A673 (cell line): ENCODE measurements around the gene KDM1A. TPM values are rescaled to one million over a fixed set of nuclear protein-coding genes. Genes with fewer than 3 reads are reported as not detected.
"Not testable (repeated sequence)": the region's sequence is repeated elsewhere in the genome, so short reads cannot be mapped to it uniquely, and the experiment has no call there.

Experiments used
- BruUV-seq: library from RNA; stranded (reverse); fragments of 400-500 nt; replicated peaks from 2 replicates; lab custom pipeline; 2021; lab: Mats Ljungman, UMichigan
- CTCF ChIA-PET: fragments of 300-600 bp; sonication (Branson Sonifier 250); formaldehyde crosslinking; loops from one replicate; lab custom pipeline; 2022; ENCODE audit warnings: antibody characterized with exemption; lab: Charles Lee
- POLR2A ChIA-PET: fragments of 300-600 bp; sonication (Branson Sonifier 250); formaldehyde crosslinking; loops from one replicate; lab custom pipeline; 2022; ENCODE audit warnings: antibody characterized with exemption; ENCODE audit not compliant: low non-redundant PET; lab: Charles Lee
- DNase-seq: peaks from one replicate; pipeline ENCODE4 v3.0.0-alpha.2; 2015; ENCODE audit warnings: low spot score
- H3K27ac ChIP-seq: fragments of 200-600 bp; sonication (generic); 2 replicates; pipeline ENCODE4 v1.5.1; 2016; ENCODE audit warnings: mixed run types, low read depth, mild to moderate bottlenecking, mixed read lengths, antibody characterized with exemption, low read length; ENCODE audit not compliant: poor library complexity, severe bottlenecking
- H3K27me3 ChIP-seq: fragments of 200-600 bp; sonication (generic); replicated peaks from 2 replicates; pipeline ENCODE4 v1.6.1; 2017; ENCODE audit warnings: mixed run types, low read depth, mild to moderate bottlenecking, mixed read lengths, antibody characterized with exemption, low read length; ENCODE audit not compliant: insufficient read depth, poor library complexity
- H3K36me3 ChIP-seq: fragments of 200-600 bp; sonication (generic); 2 replicates; pipeline ENCODE4 v1.6.1; 2016; ENCODE audit warnings: mixed run types, mild to moderate bottlenecking, mixed read lengths, antibody characterized with exemption, low read length; ENCODE audit not compliant: insufficient read depth, poor library complexity, severe bottlenecking
- H3K4me1 ChIP-seq: fragments of 200-600 bp; sonication (generic); 2 replicates; pipeline ENCODE4 v1.6.1; 2017; ENCODE audit warnings: mixed run types, mild to moderate bottlenecking, mixed read lengths, antibody characterized with exemption, low read length; ENCODE audit not compliant: insufficient read depth, poor library complexity, severe bottlenecking
- H3K4me3 ChIP-seq: fragments of 200-600 bp; sonication (generic); 2 replicates; pipeline ENCODE4 v1.5.1; 2016; ENCODE audit warnings: low read depth, mixed run types, mild to moderate bottlenecking, mixed read lengths, low read length; ENCODE audit not compliant: poor library complexity, severe bottlenecking
- H3K9me3 ChIP-seq: fragments of 200-600 bp; sonication (generic); 2 replicates; pipeline ENCODE4 v1.6.1; 2016; ENCODE audit warnings: mixed run types, low read depth, mild to moderate bottlenecking, mixed read lengths, antibody characterized with exemption, low read length; ENCODE audit not compliant: poor library complexity, severe bottlenecking
- EZH2 ChIP-seq: fragments of 200-600 bp; sonication (generic); IDR thresholded peaks from 2 replicates; pipeline ENCODE4 v1.6.1; 2017; ENCODE audit warnings: borderline replicate concordance, low read depth, mild to moderate bottlenecking, mixed read lengths, antibody characterized with exemption, low read length; ENCODE audit not compliant: poor library complexity, severe bottlenecking
- intact Hi-C: fragments of 100-400 bp; cut with micrococcal nuclease; formaldehyde crosslinking; loops from one replicate; pipeline ENCODE4 v1.10.0; 2022; ENCODE audit not compliant: unreplicated experiment
- total RNA-seq: library from RNA; stranded (reverse); gene quantifications from 2 replicates; pipeline ENCODE4 v1.2.3, GENCODE V29; 2021
- TF ChIP-seq, protein P1 (sequence below): fragments of 300-800, 200-600 bp; sonication (generic); conservative IDR thresholded peaks from 2 replicates; pipeline ENCODE4 v1.5.1; 2017; ENCODE audit warnings: low read depth, mild to moderate bottlenecking, antibody characterized with exemption, low read length, moderate library complexity, mixed read lengths

Gene KDM1A
- total RNA-seq, 1 experiment from 2014 or later: 201 TPM

DNA sequence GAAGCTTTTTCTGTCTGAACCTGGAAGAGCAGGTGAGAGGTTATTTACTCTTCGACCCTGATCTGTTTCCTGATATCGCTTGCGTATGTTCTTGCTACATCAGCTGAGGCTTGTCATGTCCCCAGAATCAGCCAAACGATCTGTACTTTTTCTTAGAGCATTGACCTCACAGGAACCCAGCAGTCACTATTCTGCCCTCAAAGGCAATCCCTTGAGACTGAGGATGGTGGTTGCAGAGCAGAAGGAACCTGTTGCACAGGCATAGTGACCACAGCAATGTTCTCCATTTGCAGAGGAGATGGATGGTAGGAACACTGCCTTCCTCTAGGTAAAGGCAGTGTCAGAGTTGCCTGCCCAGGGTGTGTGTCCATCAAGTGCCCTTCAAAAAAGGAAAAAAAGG is 35.3 kb upstream of the KDM1A start:
- DNase-seq: no peak
- Histone ChIP-seq H3K27me3 (no peaks in the 10 kb centered on the region), H3K4me3 (no peak overlapping the region), H3K9me3 (no peaks in the 10 kb centered on the region), H3K27ac (no peak overlapping the region), H3K36me3 (no peaks in the 10 kb centered on the region), H3K4me1 (no peaks in the 10 kb centered on the region)
- no TSS peak for BruUV-seq
- TF ChIP-seq EZH2: no peak
- TF ChIP-seq, protein P1, sequence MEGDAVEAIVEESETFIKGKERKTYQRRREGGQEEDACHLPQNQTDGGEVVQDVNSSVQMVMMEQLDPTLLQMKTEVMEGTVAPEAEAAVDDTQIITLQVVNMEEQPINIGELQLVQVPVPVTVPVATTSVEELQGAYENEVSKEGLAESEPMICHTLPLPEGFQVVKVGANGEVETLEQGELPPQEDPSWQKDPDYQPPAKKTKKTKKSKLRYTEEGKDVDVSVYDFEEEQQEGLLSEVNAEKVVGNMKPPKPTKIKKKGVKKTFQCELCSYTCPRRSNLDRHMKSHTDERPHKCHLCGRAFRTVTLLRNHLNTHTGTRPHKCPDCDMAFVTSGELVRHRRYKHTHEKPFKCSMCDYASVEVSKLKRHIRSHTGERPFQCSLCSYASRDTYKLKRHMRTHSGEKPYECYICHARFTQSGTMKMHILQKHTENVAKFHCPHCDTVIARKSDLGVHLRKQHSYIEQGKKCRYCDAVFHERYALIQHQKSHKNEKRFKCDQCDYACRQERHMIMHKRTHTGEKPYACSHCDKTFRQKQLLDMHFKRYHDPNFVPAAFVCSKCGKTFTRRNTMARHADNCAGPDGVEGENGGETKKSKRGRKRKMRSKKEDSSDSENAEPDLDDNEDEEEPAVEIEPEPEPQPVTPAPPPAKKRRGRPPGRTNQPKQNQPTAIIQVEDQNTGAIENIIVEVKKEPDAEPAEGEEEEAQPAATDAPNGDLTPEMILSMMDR: no peak
- POLR2A ChIA-PET: no interaction called here
- CTCF ChIA-PET: interaction anchor here (0.6 kb wide), 1 partner anchor 199 kb away, joined by 3 read pairs; no protein-coding TSS in a partner anchor
- intact Hi-C loops: loop anchor here (10.0 kb wide), 1 partner anchor 81 kb away; no protein-coding TSS in a partner anchor

DNA sequence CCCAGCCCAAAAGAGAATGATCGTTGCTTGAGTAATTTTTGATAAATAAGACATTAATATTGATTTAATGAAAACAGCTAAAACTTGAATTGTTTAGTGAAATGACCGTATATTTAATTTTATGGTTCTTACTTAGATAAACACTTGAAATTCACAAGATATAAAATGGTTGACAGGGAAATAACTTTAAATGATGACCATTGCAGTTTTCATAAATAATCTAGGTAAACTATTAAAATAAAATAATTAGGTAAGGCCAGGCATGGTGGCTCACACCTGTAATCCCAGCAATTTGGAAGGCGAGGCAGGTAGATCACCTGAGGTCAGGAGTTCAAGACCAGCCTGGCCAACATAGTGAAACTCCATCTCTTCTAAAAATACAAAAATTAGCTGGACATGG is 26.9 kb upstream of the KDM1A start:
- H3K4me3 ChIP-seq, H3K27me3 ChIP-seq, H3K4me1 ChIP-seq, POLR2A ChIA-PET, CTCF ChIA-PET, DNase-seq, H3K27ac ChIP-seq, BruUV-seq, H3K36me3 ChIP-seq, intact Hi-C loops: not testable (repeated sequence)
- peaks cover 19% of the 10 kb centered on the region for H3K9me3 ChIP-seq

DNA sequence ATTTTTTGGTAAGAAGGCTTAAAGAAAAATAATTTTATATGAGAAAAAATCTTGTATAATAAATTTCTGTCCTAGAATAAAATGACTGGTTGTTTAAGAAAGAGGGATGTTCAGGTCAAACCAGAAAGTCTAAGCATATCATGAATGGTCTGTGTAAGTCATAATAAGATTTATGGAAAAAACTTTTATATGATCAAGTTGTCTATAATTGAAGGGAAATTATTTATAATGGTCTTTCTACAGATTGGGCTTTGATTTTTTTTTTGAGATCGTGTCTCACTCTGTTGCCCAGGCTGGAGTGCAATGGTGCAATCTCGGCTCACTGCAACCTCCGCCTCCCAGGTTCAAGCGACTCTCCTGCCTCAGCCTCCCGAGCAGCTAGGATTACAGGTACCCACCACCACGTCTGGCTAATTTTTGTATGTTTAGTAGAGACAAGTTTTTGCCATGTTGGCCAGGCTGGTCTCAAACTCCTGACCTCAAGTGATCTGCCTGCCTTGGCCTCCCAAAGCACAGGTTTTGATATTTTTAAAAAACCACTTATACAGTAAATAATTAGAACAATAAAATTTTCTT is 26.0 kb upstream of the KDM1A start:
- H3K27me3 ChIP-seq, H3K27ac ChIP-seq, H3K4me1 ChIP-seq, CTCF ChIA-PET, intact Hi-C loops, H3K36me3 ChIP-seq, POLR2A ChIA-PET, BruUV-seq, DNase-seq, H3K4me3 ChIP-seq: not testable (repeated sequence)
- H3K9me3 ChIP-seq: peaks cover 19% of the 10 kb centered on the region

DNA sequence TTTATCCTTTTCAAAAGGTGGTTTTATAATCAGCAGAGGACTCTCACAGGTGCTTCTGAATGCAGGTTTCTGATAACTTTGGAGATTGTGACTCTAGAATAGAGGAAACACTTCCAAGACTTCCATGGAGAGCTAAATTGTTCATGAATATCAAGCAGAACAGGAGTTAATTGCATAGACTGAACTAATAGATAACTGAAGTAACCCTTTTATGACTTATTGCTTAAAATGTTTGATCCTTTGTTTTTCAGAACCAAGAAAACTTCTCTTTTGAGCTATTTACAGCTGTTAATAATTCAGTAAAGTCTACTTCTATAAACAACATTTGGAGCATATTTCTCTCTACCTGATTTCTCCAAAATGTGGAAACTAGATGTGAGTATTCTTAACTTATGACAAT is 23.5 kb upstream of the KDM1A start:
- no peak overlapping the region for H3K4me3 ChIP-seq
- TF ChIP-seq, protein P1: no peak
- TF ChIP-seq EZH2: no peak
- H3K27me3 ChIP-seq: no peaks in the 10 kb centered on the region
- POLR2A ChIA-PET: no interaction called here
- no peak for DNase-seq
- no peak overlapping the region for H3K27ac ChIP-seq
- no peaks in the 10 kb centered on the region for H3K4me1 ChIP-seq
- intact Hi-C loops: no loop called here
- H3K9me3 ChIP-seq: peaks cover 19% of the 10 kb centered on the region
- no TSS peak for BruUV-seq
- CTCF ChIA-PET: no interaction called here
- no peaks in the 10 kb centered on the region for H3K36me3 ChIP-seq

DNA sequence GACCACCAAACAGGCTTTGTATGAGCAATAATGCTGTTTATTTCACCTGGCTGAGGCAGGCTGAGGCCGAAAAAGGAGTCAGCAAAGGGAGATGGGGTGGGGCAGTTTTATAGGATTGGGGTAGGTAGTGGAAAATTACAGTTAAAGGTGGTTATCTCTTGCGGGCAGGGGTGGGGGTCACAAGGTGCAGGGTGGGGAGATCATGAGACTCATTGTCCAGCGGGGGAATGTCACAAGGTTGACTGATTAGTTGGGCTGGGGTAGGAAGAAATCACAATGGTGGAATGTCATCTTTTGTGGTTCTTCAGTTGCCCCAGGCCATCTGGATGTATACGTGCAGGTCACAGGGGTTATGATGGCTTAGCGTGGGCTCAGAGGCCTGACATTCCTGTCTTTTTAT is 21.7 kb upstream of the KDM1A start:
- intact Hi-C loops, H3K4me3 ChIP-seq, CTCF ChIA-PET, BruUV-seq, H3K4me1 ChIP-seq, DNase-seq, H3K27me3 ChIP-seq, H3K27ac ChIP-seq, H3K36me3 ChIP-seq: not testable (repeated sequence)
- peaks cover 19% of the 10 kb centered on the region for H3K9me3 ChIP-seq
- POLR2A ChIA-PET: interaction anchor here (0.6 kb wide), 1 partner anchor 9 kb away, joined by 4 read pairs; no protein-coding TSS in a partner anchor

DNA sequence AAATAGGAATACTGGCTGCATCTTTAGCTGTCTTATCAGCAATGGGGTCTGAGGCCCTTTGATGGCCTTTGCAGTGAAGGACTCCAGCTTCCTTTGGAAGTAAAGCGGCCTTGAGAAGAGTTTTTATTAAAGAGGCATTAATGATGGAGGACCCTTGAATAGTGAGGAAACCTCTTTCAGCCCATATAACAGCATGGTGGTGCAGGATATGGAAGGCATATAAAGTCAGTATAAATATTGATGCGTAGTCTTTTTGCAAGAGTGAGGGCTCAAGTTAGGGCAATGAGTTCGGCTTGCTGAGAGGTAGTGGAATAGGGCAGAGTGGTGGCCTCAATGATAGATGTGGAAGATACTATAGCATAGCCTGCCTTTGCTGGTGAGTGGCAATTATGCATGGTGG is 19.1 kb upstream of the KDM1A start:
- H3K27me3 ChIP-seq, intact Hi-C loops, H3K9me3 ChIP-seq, BruUV-seq, POLR2A ChIA-PET, DNase-seq, CTCF ChIA-PET, H3K4me3 ChIP-seq, H3K27ac ChIP-seq, H3K36me3 ChIP-seq, H3K4me1 ChIP-seq: not testable (repeated sequence)
